Gastroesophageal sphincter (tissue), 2 donors: ENCODE measurements around the gene ENTREP3.

ENCODE experiments used
- EP300 ChIP-seq: sonication (generic); formaldehyde crosslinking; IDR thresholded peaks from one replicate; pipeline ENCODE4 v1.6.1; 2017; ENCODE audit warnings: antibody characterized with exemption, mild to moderate bottlenecking
- POLR2A ChIP-seq, 2 donors: fragments of 450-650 bp; IDR thresholded peaks; one replicate each; pipeline ENCODE4 v1.6.1; 2017; ENCODE audit warnings: antibody characterized with exemption in 2 of 2, mild to moderate bottlenecking in 2 of 2, moderate library complexity in 1 of 2
- POLR2AphosphoS5 ChIP-seq: sonication (generic); formaldehyde crosslinking; IDR thresholded peaks from one replicate; pipeline ENCODE4 v1.6.1; 2017; ENCODE audit warnings: antibody characterized with exemption

DNA sequence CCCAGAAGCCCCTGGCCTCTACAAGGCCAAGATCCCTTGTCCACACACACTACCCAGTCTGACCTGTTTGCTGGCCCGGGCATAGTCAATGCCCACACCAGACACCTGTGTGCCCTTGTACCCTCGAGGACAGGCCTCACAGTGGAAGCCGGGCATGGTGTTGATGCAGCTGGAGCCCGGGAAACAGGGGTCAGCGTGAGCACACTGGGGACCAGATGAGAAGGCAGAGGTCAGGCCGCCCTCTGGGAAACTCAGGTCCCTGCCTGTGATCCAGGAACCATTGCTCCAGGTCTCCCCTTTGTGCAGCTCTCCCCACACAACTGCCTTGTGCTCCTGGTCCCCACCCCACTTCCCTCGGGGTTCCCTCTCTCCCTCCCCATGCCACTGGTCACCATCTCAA, 53.1 kb downstream of the ENTREP3 start:
- TF ChIP-seq POLR2AphosphoS5 (no peak), EP300 (no peak), POLR2A (IDR thresholded peaks at IDR 0.05) (no peak)
